Kidney (tissue), 14 donors: ENCODE results near the gene STK11. TPM values are rescaled to one million over a fixed set of nuclear protein-coding genes. Genes with fewer than 3 reads are reported as not detected.

Source experiments
- DNase-seq, 5 donors: peaks; one replicate each; pipeline ENCODE4 v3.0.0-alpha.2; 2013 to 2020
- FAIRE-seq: peaks from 2 replicates; lab custom pipeline; 2012; peaks lifted over from hg19 to GRCh38; lab: Jason Lieb, UNC
- H3K27ac ChIP-seq, 2 donors: one replicate each; pipeline ENCODE4 v1.7.0; 2013; ENCODE audit warnings: low read depth in 2 of 2, low read length in 2 of 2, inconsistent platforms in 1 of 2
- H3K27me3 ChIP-seq: one replicate; pipeline ENCODE4 v1.7.1; 2013; ENCODE audit warnings: low read length, inconsistent platforms; ENCODE audit not compliant: control insufficient read depth, insufficient read depth
- H3K36me3 ChIP-seq, 3 donors: one replicate each; pipeline versions ENCODE4 v1.7.0 to v1.7.1; 2013; ENCODE audit warnings: low read length in 3 of 3, control low read depth in 1 of 3, inconsistent platforms in 1 of 3; ENCODE audit not compliant: insufficient read depth in 3 of 3, control insufficient read depth in 2 of 3
- H3K4me1 ChIP-seq, 3 donors: one replicate each; pipeline versions ENCODE4 v1.7.0 to v1.7.1; 2013; ENCODE audit warnings: low read length in 3 of 3, inconsistent platforms in 1 of 3, low read depth in 1 of 3; ENCODE audit not compliant: control insufficient read depth in 2 of 3, insufficient read depth in 2 of 3
- H3K4me3 ChIP-seq, 3 donors: one replicate each; pipeline versions ENCODE4 v1.7.0 to v1.8.1; 2013; ENCODE audit warnings: low read length in 3 of 3, control low read depth in 1 of 3, inconsistent platforms in 1 of 3
- H3K9ac ChIP-seq, 3 donors: one replicate each; pipeline versions ENCODE4 v1.7.0 to v1.7.1; 2013; ENCODE audit warnings: low read length in 3 of 3, control low read depth in 1 of 3, inconsistent platforms in 1 of 3
- H3K9me3 ChIP-seq, 3 donors: one replicate each; pipeline versions ENCODE4 v1.7.0 to v1.7.1; 2013; ENCODE audit warnings: low read length in 3 of 3, control low read depth in 1 of 3, inconsistent platforms in 1 of 3; ENCODE audit not compliant: control insufficient read depth in 2 of 3, insufficient read depth in 1 of 3
- intact Hi-C: fragments of 100-400 bp; cut with DNase I; formaldehyde crosslinking; loops from one replicate; pipeline ENCODE4 v1.11.1; 2022
- polyA plus RNA-seq: library from polyadenylated mRNA; stranded (reverse); fragments of 350-450 nt; fragmentation: Illumina TruSeq; extraction: RNeasy Lipid Tissue Mini Kit (QIAGEN cat#74804); gene quantifications from one replicate; pipeline ENCODE4 v1.2.3, GENCODE V29; 2014; ENCODE audit warnings: low read depth, low replicate concordance; ENCODE audit not compliant: insufficient read depth
- total RNA-seq: library from RNA; stranded (reverse); fragmentation: NEBNext Ultra II Directional; extraction: Animal tissue kit (Norgen Biotek cat#: 25700); gene quantifications from one replicate; pipeline ENCODE4 v1.2.1, GENCODE V29; 2021
- TF ChIP-seq, protein P1 (sequence below): IDR thresholded peaks from 3 replicates; pipeline ENCODE4 v1.5.1; 2012; ENCODE audit warnings: mild to moderate bottlenecking, moderate library complexity, borderline replicate concordance; ENCODE audit not compliant: insufficient read depth; ENCODE audit errors: extremely low read depth
- donor health status: control.
- donor health status: control.
- donor health status: control.
- donor health status: control.
- donor health status: control.
- donor health status: DM: yes; HTN: yes; CAD: no.
- donor health status: Normal renal cell carcinoma (clear cell type).

The STK11 gene
- total and polyA plus RNA-seq, 2 donors from 2014 or later, result 40.7 to 57.7 TPM

DNA sequence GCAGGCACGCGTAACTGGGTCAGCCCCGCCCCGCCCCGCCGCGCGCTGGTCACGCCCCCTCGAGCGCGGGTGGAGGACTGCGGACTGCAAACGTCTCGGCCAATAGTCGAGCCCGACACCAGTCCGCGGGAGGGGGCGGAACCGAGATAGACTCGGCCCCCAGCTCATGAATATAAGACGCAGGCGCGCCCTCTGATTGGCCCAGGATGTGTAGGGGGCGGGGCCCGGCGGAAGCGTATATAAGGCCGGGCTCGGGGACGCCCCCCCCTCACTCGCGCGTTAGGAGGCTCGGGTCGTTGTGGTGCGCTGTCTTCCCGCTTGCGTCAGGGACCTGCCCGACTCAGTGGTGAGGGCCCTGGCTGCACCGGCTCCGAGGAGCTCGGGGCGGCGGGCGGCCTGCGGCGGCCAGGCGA, 63.5 kb downstream of the STK11 start, which contains the start of gene CIRBP:
TSS of gene CIRBP (plus strand) at position 268 of the 413 bp plus-strand sequence. CDS start 1,602 bp downstream, outside the sequence.
- peak; percentile 99 to 100 (median 100) for DNase-seq
- Histone ChIP-seq H3K4me1 (peaks cover 3 to 61% (median 33%) of the 10 kb centered on the region in 3 donors), H3K9ac (peak within 1 kb of the TSS; percentile 77 to 97 (median 91)), H3K9me3 (no peaks in the 10 kb centered on the region), H3K36me3 (peaks cover 5 to 32% (median 17%) of the 10 kb centered on the region in 3 donors), H3K27me3 (no peaks in the 10 kb centered on the region), H3K27ac (peak within 1 kb of the TSS; percentile 96 to 97), H3K4me3 (peak within 1 kb of the TSS; percentile 89 to 96 (median 94))
- TF ChIP-seq, protein P1, sequence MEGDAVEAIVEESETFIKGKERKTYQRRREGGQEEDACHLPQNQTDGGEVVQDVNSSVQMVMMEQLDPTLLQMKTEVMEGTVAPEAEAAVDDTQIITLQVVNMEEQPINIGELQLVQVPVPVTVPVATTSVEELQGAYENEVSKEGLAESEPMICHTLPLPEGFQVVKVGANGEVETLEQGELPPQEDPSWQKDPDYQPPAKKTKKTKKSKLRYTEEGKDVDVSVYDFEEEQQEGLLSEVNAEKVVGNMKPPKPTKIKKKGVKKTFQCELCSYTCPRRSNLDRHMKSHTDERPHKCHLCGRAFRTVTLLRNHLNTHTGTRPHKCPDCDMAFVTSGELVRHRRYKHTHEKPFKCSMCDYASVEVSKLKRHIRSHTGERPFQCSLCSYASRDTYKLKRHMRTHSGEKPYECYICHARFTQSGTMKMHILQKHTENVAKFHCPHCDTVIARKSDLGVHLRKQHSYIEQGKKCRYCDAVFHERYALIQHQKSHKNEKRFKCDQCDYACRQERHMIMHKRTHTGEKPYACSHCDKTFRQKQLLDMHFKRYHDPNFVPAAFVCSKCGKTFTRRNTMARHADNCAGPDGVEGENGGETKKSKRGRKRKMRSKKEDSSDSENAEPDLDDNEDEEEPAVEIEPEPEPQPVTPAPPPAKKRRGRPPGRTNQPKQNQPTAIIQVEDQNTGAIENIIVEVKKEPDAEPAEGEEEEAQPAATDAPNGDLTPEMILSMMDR, result no peak
- FAIRE-seq, result peak; percentile 96
- intact Hi-C loops, result no loop called here

GRCh38 chr19:1269478-1270212, 64.1 kb downstream of the STK11 start:
- Histone ChIP-seq H3K27ac (peak overlapping the region; percentile 96 to 97), H3K36me3 (peaks cover 5 to 35% (median 17%) of the 10 kb centered on the region in 3 donors), H3K9ac (peak overlapping the region; percentile 77 to 97 (median 91)), H3K27me3 (no peaks in the 10 kb centered on the region), H3K4me1 (peaks cover 3 to 67% (median 37%) of the 10 kb centered on the region in 3 donors), H3K4me3 (peak overlapping the region; percentile 89 to 96 (median 94)), H3K9me3 (no peaks in the 10 kb centered on the region)
- intact Hi-C loops, result no loop called here
- DNase-seq (peak; percentile 86 to 97 (median 94)), FAIRE-seq (no peak)
- TF ChIP-seq, protein P1, result no peak

DNA sequence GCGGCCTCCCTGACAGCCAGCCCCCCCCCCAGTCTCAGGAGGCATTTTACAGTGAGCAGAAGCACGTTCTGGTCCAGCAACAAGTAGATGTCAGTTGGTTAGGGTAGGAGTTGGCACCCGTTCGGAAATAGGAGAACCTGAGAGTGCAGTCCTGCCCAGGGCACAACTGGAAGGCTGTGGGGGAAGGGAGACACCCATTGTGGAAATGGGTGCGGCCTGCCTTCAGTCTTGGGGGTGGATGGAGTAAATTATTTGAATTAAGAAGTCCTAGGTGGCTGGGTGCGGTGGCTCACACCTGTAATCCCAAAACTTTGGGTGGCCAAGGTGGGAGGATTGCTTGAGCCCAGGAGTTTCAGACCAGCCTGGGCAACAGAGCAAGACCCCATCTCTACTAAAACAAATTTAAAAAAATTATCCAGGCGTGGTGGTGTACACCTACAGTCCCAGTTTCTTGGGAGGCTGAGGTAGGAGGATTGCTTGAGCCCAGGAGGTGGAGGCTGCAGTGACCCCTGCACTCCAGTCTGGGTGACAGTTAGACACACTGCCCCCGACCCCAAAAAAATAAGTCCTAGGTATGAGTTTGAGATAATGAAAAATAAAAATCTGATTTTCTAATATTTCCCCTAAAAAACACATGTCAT, 64.8 kb downstream of the STK11 start:
- peak overlapping the region; percentile 89 to 96 (median 94) for H3K4me3 ChIP-seq
- DNase-seq, result no peak

More for the DNA sequence above, 64.8 kb downstream of the STK11 start:
- FAIRE-seq, result no peak
- intact Hi-C loops, result no loop called here
- H3K27ac ChIP-seq, result peak overlapping the region; percentile 96 to 97
- H3K36me3 ChIP-seq, result peaks cover 5 to 35% (median 17%) of the 10 kb centered on the region in 3 donors
- H3K9me3 ChIP-seq, result no peaks in the 10 kb centered on the region
- no peaks in the 10 kb centered on the region for H3K27me3 ChIP-seq
- peaks cover 3 to 66% (median 32%) of the 10 kb centered on the region in 3 donors for H3K4me1 ChIP-seq
- peak overlapping the region; percentile 77 to 97 (median 91) for H3K9ac ChIP-seq
- TF ChIP-seq, protein P1, result no peak
